Esophagus (tissue), 2 donors: ENCODE data around the gene ZNF45. TPM values are rescaled to one million over a fixed set of nuclear protein-coding genes. Genes with fewer than 3 reads are reported as not detected.
"Not testable (repeated sequence)": the region's sequence is repeated elsewhere in the genome, so short reads cannot be mapped to it uniquely, and the experiment has no call there.

Experiments
- H3K27ac ChIP-seq, 2 donors: one replicate each; pipeline ENCODE4 v1.5.1; 2013; ENCODE audit warnings: low read depth in 2 of 2, mild to moderate bottlenecking in 2 of 2, inconsistent platforms in 1 of 2, low read length in 1 of 2, moderate library complexity in 1 of 2
- H3K27me3 ChIP-seq, 2 donors: one replicate each; pipeline ENCODE4 v1.6.1; 2013; ENCODE audit warnings: low read length in 2 of 2, control low read depth in 1 of 2, mild to moderate bottlenecking in 1 of 2; ENCODE audit not compliant: insufficient read depth in 2 of 2, control insufficient read depth in 1 of 2
- H3K36me3 ChIP-seq, 2 donors: one replicate each; pipeline ENCODE4 v1.6.1; 2013; ENCODE audit warnings: low read length in 1 of 2; ENCODE audit not compliant: control insufficient read depth in 2 of 2, insufficient read depth in 2 of 2
- H3K4me1 ChIP-seq, 2 donors: one replicate each; pipeline ENCODE4 v1.6.1; 2013; ENCODE audit warnings: low read length in 1 of 2; ENCODE audit not compliant: control insufficient read depth in 2 of 2, insufficient read depth in 2 of 2
- H3K4me3 ChIP-seq, 2 donors: one replicate each; pipeline ENCODE4 v1.5.1; 2013; ENCODE audit warnings: low read length in 2 of 2, mild to moderate bottlenecking in 2 of 2, low read depth in 1 of 2, moderate library complexity in 1 of 2
- H3K9me3 ChIP-seq, 2 donors: one replicate each; pipeline ENCODE4 v1.6.1; 2013; ENCODE audit warnings: mild to moderate bottlenecking in 2 of 2, low read depth in 1 of 2, low read length in 1 of 2, moderate library complexity in 1 of 2; ENCODE audit not compliant: control insufficient read depth in 2 of 2, insufficient read depth in 1 of 2
- WGBS, 2 donors: extraction: QIAGEN DNeasy Blood & Tissue Kit; methylation state at CpG; one replicate each; pipeline ENCODE4 v1.1.7; 2013; 5-methylcytosine and 5-hydroxymethylcytosine counted together
- polyA plus RNA-seq, 2 donors: library from polyadenylated mRNA; stranded (reverse); fragments of 200-250 nt; gene quantifications; one replicate each; pipeline ENCODE4 v1.2.3, GENCODE V29; 2013
- donor health status: healthy with polysubstance abuse.
- donor health status: Bipolar disorder and iron deficiency.

Gene ZNF45
- polyA plus RNA-seq, 2 donors: 3.0 to 3.2 TPM

DNA sequence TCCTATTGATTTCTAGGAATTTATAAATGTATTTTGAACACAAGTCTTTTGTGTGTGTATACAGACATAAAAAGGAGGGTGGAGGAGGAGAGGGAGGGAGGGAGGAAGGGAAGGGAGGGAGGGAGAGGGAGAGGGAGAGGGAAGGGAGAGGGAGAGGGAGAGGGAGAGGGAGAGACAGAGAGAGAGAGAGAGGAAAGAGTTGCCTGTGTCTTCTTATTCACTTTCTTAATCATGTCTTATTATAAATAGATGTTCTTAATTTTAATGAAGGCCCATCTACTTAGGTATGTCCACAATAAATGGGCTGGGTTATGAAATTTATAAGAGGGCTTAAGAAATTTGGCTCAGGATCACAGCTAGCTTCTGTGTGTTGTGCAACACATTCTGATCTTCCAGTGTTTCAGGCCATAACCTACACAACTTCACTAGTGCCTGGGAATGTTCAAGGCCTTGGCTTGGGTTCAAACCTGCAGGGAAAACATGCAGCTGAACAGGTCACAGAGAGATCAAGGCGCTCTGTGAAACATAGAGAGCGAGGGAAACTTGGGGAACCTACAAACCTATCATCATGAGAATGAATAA lies 39.3 kb downstream of the ZNF45 start:
- Histone ChIP-seq H3K36me3 (no peaks in the 10 kb centered on the region), H3K27me3 (no peaks in the 10 kb centered on the region), H3K4me1 (no peaks in the 10 kb centered on the region), H3K9me3 (peaks cover 0 to 2% of the 10 kb centered on the region in 2 donors), H3K4me3 (no peak overlapping the region), H3K27ac (no peak overlapping the region)
- WGBS, 2 donors: 79 to 93% methylated on average over 2 of the region's 2 CpGs

- WGBS, 2 donors: 72 to 90% methylated on average over 2 of the region's 2 CpGs
- H3K27ac ChIP-seq: no peak within 1 kb of the TSS
- no peaks in the 10 kb centered on the region for H3K36me3 ChIP-seq
- no peak within 1 kb of the TSS for H3K4me3 ChIP-seq
- no peaks in the 10 kb centered on the region for H3K4me1 ChIP-seq
- no peaks in the 10 kb centered on the region for H3K27me3 ChIP-seq
- H3K9me3 ChIP-seq: peaks cover 3 to 14% of the 10 kb centered on the region in 2 donors
These were observed 51.2 kb downstream of the ZNF45 start, which contains the start of gene ZNF404 for GRCh38 chr19:43883864-43884263. Gene ZNF404, minus strand, starts transcription at chr19:43883964.

- no peaks in the 10 kb centered on the region for H3K4me1 ChIP-seq
- no peak overlapping the region for H3K4me3 ChIP-seq
- 87 to 88% methylated on average over 5 of the region's 5 CpGs for WGBS, 2 donors
- H3K27me3 ChIP-seq: no peaks in the 10 kb centered on the region
- no peak overlapping the region for H3K27ac ChIP-seq
- peaks cover 0 to 8% of the 10 kb centered on the region in 2 donors for H3K9me3 ChIP-seq
- no peaks in the 10 kb centered on the region for H3K36me3 ChIP-seq
These were observed 54.6 kb downstream of the ZNF45 start for GRCh38 chr19:43880483-43880882.

- H3K9me3 ChIP-seq: peaks cover 3 to 5% of the 10 kb centered on the region in 2 donors
- H3K36me3 ChIP-seq: no peaks in the 10 kb centered on the region
- no peaks in the 10 kb centered on the region for H3K27me3 ChIP-seq
- no peak overlapping the region for H3K27ac ChIP-seq
- 87 to 92% methylated on average over 5 of the region's 5 CpGs for WGBS, 2 donors
- no peaks in the 10 kb centered on the region for H3K4me1 ChIP-seq
- H3K4me3 ChIP-seq: no peak overlapping the region
These were observed 62.3 kb downstream of the ZNF45 start for GRCh38 chr19:43872547-43873336.

DNA sequence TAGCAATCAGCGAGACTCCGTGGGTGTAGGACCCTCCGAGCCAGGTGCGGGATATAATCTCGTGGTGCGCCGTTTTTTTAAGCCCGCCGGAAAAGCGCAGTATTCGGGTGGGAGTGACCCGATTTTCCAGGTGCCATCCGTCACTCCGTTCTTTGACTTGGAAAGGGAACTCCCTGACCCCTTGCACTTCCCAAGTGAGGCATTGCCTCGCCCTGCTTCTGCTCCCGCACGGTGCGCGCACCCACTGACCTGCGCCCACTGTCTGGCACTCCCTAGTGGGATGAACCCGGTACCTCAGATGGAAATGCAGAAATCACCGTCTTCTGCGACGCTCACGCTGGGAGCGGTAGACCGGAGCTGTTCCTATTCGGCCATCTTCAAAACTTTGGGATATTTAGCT lies 68.2 kb downstream of the ZNF45 start:
- not testable (repeated sequence) for H3K27ac ChIP-seq, H3K27me3 ChIP-seq, H3K4me3 ChIP-seq, H3K4me1 ChIP-seq, H3K36me3 ChIP-seq
- 91 to 97% methylated on average over 28 of the region's 28 CpGs for WGBS, 2 donors
- peaks cover 3 to 10% of the 10 kb centered on the region in 2 donors for H3K9me3 ChIP-seq

Other genes starting within 250 kb of the ZNF45 start
- not detected for gene IRGC, start 219.2 kb downstream of the ZNF45 start, polyA plus RNA-seq
- 10 to 100 TPM; 15.8 to 23.2 TPM for gene SMG9, start 180.3 kb downstream of the ZNF45 start, polyA plus RNA-seq
- gene KCNN4, start 154.3 kb downstream of the ZNF45 start, polyA plus RNA-seq: 1 to 10 TPM; 3.9 to 4.6 TPM
- 10 to 100 TPM in 1 of 2 donors, 1 to 10 TPM in 1; 3.8 to 12.3 TPM for gene LYPD5, start 132.8 kb downstream of the ZNF45 start, polyA plus RNA-seq
- gene ZNF283, start 108.0 kb downstream of the ZNF45 start, polyA plus RNA-seq: 1 to 10 TPM; 1.6 to 3.2 TPM
- 1 to 10 TPM in 1 of 2 donors, under 1 TPM in 1; 0.94 to 5.9 TPM for gene ZNF404, start 51.3 kb downstream of the ZNF45 start, polyA plus RNA-seq
- gene ZNF221, start 15.9 kb upstream of the ZNF45 start, polyA plus RNA-seq: 1 to 10 TPM in 1 of 2 donors, under 1 TPM in 1; 0.42 to 1.2 TPM
- gene ZNF155, start 48.9 kb upstream of the ZNF45 start, polyA plus RNA-seq: 1 to 10 TPM; 2.9 to 3.4 TPM
- gene ZNF230, start 67.7 kb upstream of the ZNF45 start, polyA plus RNA-seq: 1 to 10 TPM; 1.1 to 1.4 TPM
- gene ZNF222, start 90.1 kb upstream of the ZNF45 start, polyA plus RNA-seq: 1 to 10 TPM; 1.4 to 1.6 TPM
- 1 to 10 TPM; 2.6 to 3.5 TPM for gene ZNF223, start 116.8 kb upstream of the ZNF45 start, polyA plus RNA-seq
- under 1 TPM; 0.32 to 0.67 TPM for gene ZNF284, start 136.9 kb upstream of the ZNF45 start, polyA plus RNA-seq
- 10 to 100 TPM in 1 of 2 donors, 1 to 10 TPM in 1; 6.6 to 10.6 TPM for gene ZNF224, start 159.1 kb upstream of the ZNF45 start, polyA plus RNA-seq
- under 1 TPM; 0.81 to 0.92 TPM for gene ZNF225, start 178.1 kb upstream of the ZNF45 start, polyA plus RNA-seq
- 1 to 10 TPM; 2.0 to 2.4 TPM for gene ZNF234, start 206.3 kb upstream of the ZNF45 start, polyA plus RNA-seq
- gene ZNF226, start 229.8 kb upstream of the ZNF45 start, polyA plus RNA-seq: 10 to 100 TPM; 10.0 to 11.5 TPM